OCI-LY7 (cell line): ENCODE measurements around the gene VSIG1. TPM values are rescaled to one million over a fixed set of nuclear protein-coding genes. Genes with fewer than 3 reads are reported as not detected.

Source experiments
- BruUV-seq: library from RNA; stranded (reverse); fragments of 400-500 nt; replicated peaks from 2 replicates; lab custom pipeline; 2021; lab: Mats Ljungman, UMichigan
- CTCF ChIA-PET: fragments of 300-600 bp; sonication (Branson Sonifier 250); formaldehyde crosslinking; loops from one replicate; lab custom pipeline; 2022; ENCODE audit warnings: antibody characterized with exemption; ENCODE audit not compliant: unreplicated experiment; lab: Charles Lee
- POLR2A ChIA-PET: fragments of 300-600 bp; sonication (Branson Sonifier 250); formaldehyde crosslinking; loops from one replicate; lab custom pipeline; 2022; ENCODE audit warnings: antibody characterized with exemption; lab: Charles Lee
- DNase-seq: peaks from one replicate; pipeline ENCODE4 v3.0.0-alpha.2; 2015; ENCODE audit warnings: low spot score
- H2AFZ ChIP-seq: fragments of 200-600 bp; sonication (generic), shearing (Covaris generic); 2 replicates; pipeline ENCODE4 v1.6.1; 2014; ENCODE audit warnings: mild to moderate bottlenecking, antibody characterized with exemption, low read length, moderate library complexity
- H3K27ac ChIP-seq: fragments of 200-600 bp; sonication (generic); 2 replicates; pipeline ENCODE4 v1.5.1; 2014; ENCODE audit warnings: mixed run types, low read depth, mild to moderate bottlenecking, moderate library complexity, low read length, inconsistent platforms; ENCODE audit not compliant: poor library complexity, severe bottlenecking
- H3K36me3 ChIP-seq: fragments of 200-600 bp; sonication (generic); 2 replicates; pipeline ENCODE4 v1.6.1; 2014; ENCODE audit warnings: mild to moderate bottlenecking, antibody characterized with exemption, low read length, moderate library complexity, mixed read lengths; ENCODE audit not compliant: insufficient read depth
- H3K4me1 ChIP-seq: fragments of 200-600 bp; sonication (generic); 2 replicates; pipeline ENCODE4 v1.5.1; 2014; ENCODE audit warnings: mild to moderate bottlenecking, low read length; ENCODE audit not compliant: insufficient read depth, poor library complexity, severe bottlenecking
- H3K4me2 ChIP-seq: fragments of 200-600 bp; sonication (generic); 2 replicates; pipeline ENCODE4 v1.6.1; 2014; ENCODE audit warnings: mild to moderate bottlenecking, low read length
- H3K4me3 ChIP-seq: fragments of 200-600 bp; sonication (generic); 2 replicates; pipeline ENCODE4 v1.5.1; 2014; ENCODE audit warnings: mild to moderate bottlenecking, low read depth, low read length; ENCODE audit not compliant: poor library complexity, severe bottlenecking
- H3K79me2 ChIP-seq: fragments of 200-600 bp; sonication (generic); 2 replicates; pipeline ENCODE4 v1.6.1; 2016; ENCODE audit warnings: low read depth, mild to moderate bottlenecking, low read length, moderate library complexity, mixed read lengths; ENCODE audit not compliant: insufficient read depth
- H3K9me2 ChIP-seq: fragments of 200-600 bp; sonication (generic); 2 replicates; pipeline ENCODE4 v1.6.1; 2016; ENCODE audit warnings: mild to moderate bottlenecking, low read length, mixed read lengths; ENCODE audit not compliant: insufficient read depth
- H3K9me3 ChIP-seq: fragments of 200-600 bp; sonication (generic); 2 replicates; pipeline ENCODE4 v1.6.1; 2014; ENCODE audit warnings: mild to moderate bottlenecking, mixed run types, low read length, mixed read lengths
- H4K20me1 ChIP-seq: fragments of 200-600 bp; sonication (generic); 2 replicates; pipeline ENCODE4 v1.6.1; 2014; ENCODE audit warnings: mild to moderate bottlenecking, antibody characterized with exemption, low read length, moderate library complexity, mixed read lengths; ENCODE audit not compliant: insufficient read depth
- EZH2phosphoT487 ChIP-seq: fragments of 200-600 bp; sonication (generic); IDR thresholded peaks from 2 replicates; pipeline ENCODE4 v1.6.1; 2018; ENCODE audit warnings: low read depth, borderline replicate concordance, mild to moderate bottlenecking, mixed run types, antibody characterized with exemption, low read length, moderate library complexity, mixed read lengths
- intact Hi-C: fragments of 100-400 bp; cut with micrococcal nuclease; formaldehyde crosslinking; loops from one replicate; pipeline ENCODE4 v1.10.0; 2022; ENCODE audit not compliant: unreplicated experiment
- total RNA-seq, 2 experiments: library from RNA; depleted of rRNA in 1 of 2; stranded (reverse); fragments of >200 nt in 1 of 2; shearing (Covaris generic) in 1 of 2; gene quantifications; 2 replicates each; pipeline ENCODE4 v1.2.3, GENCODE V29; 2014 to 2022
- TF ChIP-seq, protein P1 (sequence below): fragments of 200-600 bp; sonication (generic); conservative IDR thresholded peaks from 2 replicates; pipeline ENCODE4 v1.5.1; 2014; ENCODE audit warnings: mild to moderate bottlenecking, antibody characterized with exemption, low read length, moderate library complexity, mixed read lengths

Gene VSIG1
- total RNA-seq, 2 experiments from 2014 or later, result not detected

DNA sequence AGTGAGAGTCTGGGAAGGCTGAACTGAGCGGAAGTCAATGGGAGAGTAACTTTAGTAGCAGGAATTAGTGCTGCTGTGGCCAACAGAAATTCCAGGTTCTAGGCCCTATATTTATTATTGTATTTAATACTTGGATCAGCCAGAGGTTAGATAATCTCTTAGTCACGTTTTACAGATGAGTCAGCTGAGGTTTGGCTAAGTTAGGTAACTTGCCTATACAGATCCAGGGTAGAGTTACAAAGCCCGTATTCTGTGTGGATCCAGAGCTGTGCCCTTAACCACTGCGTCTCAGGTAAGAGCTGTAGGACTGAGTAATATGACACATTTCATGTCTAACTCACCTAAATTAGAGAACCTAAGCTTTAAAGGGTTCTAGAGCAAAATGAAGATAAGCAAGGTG is 26.0 kb downstream of the VSIG1 start:
- ChIA-PET POLR2A (no interaction called here), CTCF (no interaction called here)
- Histone ChIP-seq H3K36me3 (no peaks in the 10 kb centered on the region), H2AFZ (no peak overlapping the region), H3K4me3 (no peak overlapping the region), H4K20me1 (no peaks in the 10 kb centered on the region), H3K27ac (no peak overlapping the region), H3K4me1 (no peaks in the 10 kb centered on the region), H3K4me2 (no peak overlapping the region), H3K9me2 (no peaks in the 10 kb centered on the region), H3K9me3 (no peaks in the 10 kb centered on the region), H3K79me2 (no peaks in the 10 kb centered on the region)
- no peak for TF ChIP-seq EZH2phosphoT487
- no peak for DNase-seq
- no TSS peak for BruUV-seq
- intact Hi-C loops, result loop anchor here (10.0 kb wide), 1 partner anchor 296 kb away; the partner anchor contains the start of genes NCBP2L and TSC22D3

DNA sequence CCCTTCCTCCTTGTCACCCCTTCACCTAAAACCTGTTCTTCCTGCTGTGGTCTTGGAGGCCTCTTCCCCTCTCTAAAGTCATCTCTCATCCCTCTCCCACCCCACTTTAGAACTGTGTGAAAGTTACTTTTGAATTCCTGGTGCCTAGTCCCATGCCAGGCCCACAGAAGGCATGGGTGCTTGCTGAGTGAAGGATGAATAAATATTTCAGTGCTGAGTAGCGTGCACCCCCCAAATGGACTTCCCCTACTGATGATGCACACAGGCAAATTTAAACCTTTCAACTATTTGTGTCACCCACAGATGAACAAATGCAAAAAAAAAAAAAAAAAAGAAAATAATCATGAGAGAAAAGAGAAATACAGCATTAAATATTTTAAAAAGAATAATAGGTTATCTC is 26.7 kb downstream of the VSIG1 start:
- CTCF ChIA-PET, result no interaction called here
- DNase-seq, result no peak
- H4K20me1 ChIP-seq, result no peaks in the 10 kb centered on the region
- POLR2A ChIA-PET, result interaction anchor here (0.6 kb wide), 1 partner anchor 96 kb away, joined by 3 read pairs; no protein-coding TSS in a partner anchor
- peak overlapping the region; percentile 54; the same call in 1 of the 2 replicates for H2AFZ ChIP-seq
- no peak overlapping the region for H3K4me2 ChIP-seq
- TF ChIP-seq, protein P1, sequence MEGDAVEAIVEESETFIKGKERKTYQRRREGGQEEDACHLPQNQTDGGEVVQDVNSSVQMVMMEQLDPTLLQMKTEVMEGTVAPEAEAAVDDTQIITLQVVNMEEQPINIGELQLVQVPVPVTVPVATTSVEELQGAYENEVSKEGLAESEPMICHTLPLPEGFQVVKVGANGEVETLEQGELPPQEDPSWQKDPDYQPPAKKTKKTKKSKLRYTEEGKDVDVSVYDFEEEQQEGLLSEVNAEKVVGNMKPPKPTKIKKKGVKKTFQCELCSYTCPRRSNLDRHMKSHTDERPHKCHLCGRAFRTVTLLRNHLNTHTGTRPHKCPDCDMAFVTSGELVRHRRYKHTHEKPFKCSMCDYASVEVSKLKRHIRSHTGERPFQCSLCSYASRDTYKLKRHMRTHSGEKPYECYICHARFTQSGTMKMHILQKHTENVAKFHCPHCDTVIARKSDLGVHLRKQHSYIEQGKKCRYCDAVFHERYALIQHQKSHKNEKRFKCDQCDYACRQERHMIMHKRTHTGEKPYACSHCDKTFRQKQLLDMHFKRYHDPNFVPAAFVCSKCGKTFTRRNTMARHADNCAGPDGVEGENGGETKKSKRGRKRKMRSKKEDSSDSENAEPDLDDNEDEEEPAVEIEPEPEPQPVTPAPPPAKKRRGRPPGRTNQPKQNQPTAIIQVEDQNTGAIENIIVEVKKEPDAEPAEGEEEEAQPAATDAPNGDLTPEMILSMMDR, result no peak
- TF ChIP-seq EZH2phosphoT487, result no peak
- H3K9me2 ChIP-seq, result no peaks in the 10 kb centered on the region
- no TSS peak for BruUV-seq
- no peaks in the 10 kb centered on the region for H3K79me2 ChIP-seq
- no peaks in the 10 kb centered on the region for H3K9me3 ChIP-seq
- intact Hi-C loops, result loop anchor here (10.0 kb wide), 1 partner anchor 297 kb away; the partner anchor contains the start of genes NCBP2L and TSC22D3
- H3K4me1 ChIP-seq, result no peaks in the 10 kb centered on the region
- H3K27ac ChIP-seq, result no peak overlapping the region
- H3K4me3 ChIP-seq, result no peak overlapping the region
- H3K36me3 ChIP-seq, result no peaks in the 10 kb centered on the region

DNA sequence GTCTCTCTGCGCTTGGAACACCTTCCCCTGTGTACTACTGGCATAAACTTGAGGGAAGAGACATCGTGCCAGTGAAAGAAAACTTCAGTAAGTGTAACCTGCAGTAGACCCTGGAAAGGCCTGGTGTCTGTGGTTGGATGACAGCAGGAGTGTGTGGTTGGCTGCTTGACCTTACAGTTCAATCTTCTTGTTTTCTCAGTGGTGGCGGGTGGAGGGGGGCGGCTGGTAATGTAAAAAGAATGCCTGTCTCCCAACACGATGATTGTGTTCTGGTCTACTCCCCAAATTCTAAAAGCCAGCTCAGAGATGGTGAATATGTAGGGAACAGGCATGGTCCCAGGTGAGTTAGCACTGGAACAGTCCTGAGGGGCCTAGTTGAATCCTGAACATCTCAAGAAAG is 27.9 kb downstream of the VSIG1 start:
- DNase-seq, result no peak
- H3K9me2 ChIP-seq, result no peaks in the 10 kb centered on the region
- no peaks in the 10 kb centered on the region for H4K20me1 ChIP-seq
- no peaks in the 10 kb centered on the region for H3K36me3 ChIP-seq
- intact Hi-C loops, result loop anchor here (1.0 to 10.0 kb wide), 2 partner anchors 52 to 298 kb away; partner anchors contain the start of genes NCBP2L and TSC22D3
- H3K9me3 ChIP-seq, result no peaks in the 10 kb centered on the region
- no peaks in the 10 kb centered on the region for H3K4me1 ChIP-seq
- POLR2A ChIA-PET, result no interaction called here
- no peaks in the 10 kb centered on the region for H3K79me2 ChIP-seq
- no TSS peak for BruUV-seq
- H2AFZ ChIP-seq, result no peak overlapping the region
- H3K4me2 ChIP-seq, result no peak overlapping the region
- CTCF ChIA-PET, result no interaction called here
- no peak overlapping the region for H3K27ac ChIP-seq
- TF ChIP-seq, protein P1, result no peak
- TF ChIP-seq EZH2phosphoT487, result no peak
- H3K4me3 ChIP-seq, result no peak overlapping the region
